Gastroesophageal sphincter (tissue), 4 donors: ENCODE results near the gene ERP44. TPM values are rescaled to one million over a fixed set of nuclear protein-coding genes. Genes with fewer than 3 reads are reported as not detected.
A peak's percentile ranks its signal among the peaks of the same experiment; 100 is the strongest.

ENCODE experiments used
- ATAC-seq: fragments of 150-250 bp; one replicate; pipeline ENCODE4 v1.9.1; 2016; ENCODE audit warnings: mild to moderate bottlenecking, moderate library complexity
- H3K27ac ChIP-seq, 4 donors: fragments of 200-600 bp; sonication (generic) in 3 of 4; 1 replicate in 3 of 4; 2 replicates in 1 of 4; pipeline ENCODE4 v1.5.1; 2016 to 2019
- H3K27me3 ChIP-seq: fragments of 200-600 bp; sonication (generic); one replicate; pipeline ENCODE4 v1.5.1; 2019
- H3K36me3 ChIP-seq, 2 donors: fragments of 200-600 bp; sonication (generic); one replicate each; pipeline ENCODE4 v1.5.1; 2019; ENCODE audit warnings: control low read depth in 1 of 2
- H3K4me1 ChIP-seq, 3 donors: fragments of 200-600 bp; sonication (generic); 1 replicate in 2 of 3; 2 replicates in 1 of 3; pipeline ENCODE4 v1.5.1; 2016 to 2019; ENCODE audit warnings: control low read depth in 2 of 3
- H3K4me3 ChIP-seq, 2 donors: fragments of 200-600 bp; sonication (generic); one replicate each; pipeline ENCODE4 v1.5.1; 2019; ENCODE audit warnings: mild to moderate bottlenecking in 1 of 2, moderate library complexity in 1 of 2
- H3K9me3 ChIP-seq, 3 donors: fragments of 200-600 bp; sonication (generic); one replicate each; pipeline ENCODE4 v1.5.1; 2017 to 2019; ENCODE audit warnings: control low read depth in 2 of 3
- EP300 ChIP-seq: sonication (generic); formaldehyde crosslinking; IDR thresholded peaks from one replicate; pipeline ENCODE4 v1.6.1; 2017; ENCODE audit warnings: antibody characterized with exemption, mild to moderate bottlenecking
- POLR2A ChIP-seq, 2 donors: fragments of 450-650 bp; IDR thresholded peaks; one replicate each; pipeline ENCODE4 v1.6.1; 2017; ENCODE audit warnings: antibody characterized with exemption in 2 of 2, mild to moderate bottlenecking in 2 of 2, moderate library complexity in 1 of 2
- POLR2AphosphoS5 ChIP-seq: sonication (generic); formaldehyde crosslinking; IDR thresholded peaks from one replicate; pipeline ENCODE4 v1.6.1; 2017; ENCODE audit warnings: antibody characterized with exemption
- WGBS, 2 donors: methylation state at CpG; one replicate each; pipeline ENCODE4 v1.1.5; 2018; ENCODE audit warnings: low coverage in 1 of 2; 5-methylcytosine and 5-hydroxymethylcytosine counted together
- total RNA-seq, 4 donors: library from RNA; depleted of rRNA; stranded (reverse); fragments of >200 nt; gene quantifications; one replicate each; pipeline ENCODE4 v1.1.0, GENCODE V29; 2016
- TF ChIP-seq, protein P1 (sequence below), 4 experiments: fragments of 200-600 bp in 2 of 4; fragments of 450-650 bp in 2 of 4; sonication (generic) in 1 of 4; IDR thresholded peaks; one replicate each; pipeline ENCODE4 v1.5.1; 2017 to 2019; ENCODE audit warnings: antibody characterized with exemption in 4 of 4, mild to moderate bottlenecking in 2 of 4, moderate library complexity in 2 of 4

The ERP44 gene
- total RNA-seq, 4 donors from 2014 or later = 13.7 to 19.2 (median 13.8) TPM

DNA sequence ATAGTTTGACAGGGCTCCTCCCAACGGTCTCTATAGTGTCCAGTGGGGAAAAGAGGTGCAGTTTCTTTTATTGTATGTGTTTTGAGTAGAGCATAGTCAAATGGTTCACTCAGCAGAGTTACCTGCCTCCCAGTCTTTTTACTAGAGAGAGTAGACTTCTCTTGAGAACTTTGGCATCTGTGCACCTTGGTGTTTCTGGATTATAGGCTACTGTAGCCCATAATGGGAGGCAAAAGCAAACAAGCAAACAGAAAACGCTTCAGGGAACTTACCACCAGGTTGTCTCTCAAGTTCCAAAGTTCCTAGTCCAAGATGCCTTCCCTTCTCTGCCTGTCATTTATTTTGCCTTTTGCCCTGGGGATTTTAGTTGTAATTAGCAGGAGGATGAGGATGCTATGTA is 26.4 kb upstream of the ERP44 start:
- peaks cover 0 to 22% of the 10 kb centered on the region in 2 donors for H3K36me3 ChIP-seq
- 84% methylated on average over 2 of the region's 2 CpGs; no CpG with 5 or more reads in 1 of the 2 donors for WGBS, 2 donors
- ATAC-seq = no peak
- H3K4me1 ChIP-seq = no peaks in the 10 kb centered on the region
- H3K27me3 ChIP-seq = no peaks in the 10 kb centered on the region
- H3K4me3 ChIP-seq = no peak overlapping the region
- H3K9me3 ChIP-seq = no peaks in the 10 kb centered on the region
- TF ChIP-seq POLR2AphosphoS5 = no peak
- no peak overlapping the region for H3K27ac ChIP-seq

DNA sequence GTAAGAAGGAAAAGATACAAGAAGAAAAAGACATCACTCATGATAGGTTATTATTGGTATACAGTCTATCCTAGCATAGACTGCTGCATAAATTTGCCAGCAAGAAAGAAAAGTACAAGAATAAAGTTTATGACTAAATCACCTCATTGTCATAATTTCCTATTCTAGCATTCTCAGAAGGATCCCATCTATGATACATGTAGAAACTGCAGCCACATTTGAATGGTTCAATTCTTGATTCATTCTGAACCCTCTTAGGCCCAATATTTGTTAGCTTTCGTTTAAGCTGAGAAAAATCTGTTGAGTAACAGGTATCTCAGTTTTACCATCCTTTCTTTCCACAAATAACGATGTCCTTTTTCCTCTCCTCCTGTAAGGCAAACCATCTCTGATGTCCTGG is 21.5 kb upstream of the ERP44 start:
- 90 to 100% methylated on average over 2 of the region's 2 CpGs for WGBS, 2 donors
- no peak for ATAC-seq

DNA sequence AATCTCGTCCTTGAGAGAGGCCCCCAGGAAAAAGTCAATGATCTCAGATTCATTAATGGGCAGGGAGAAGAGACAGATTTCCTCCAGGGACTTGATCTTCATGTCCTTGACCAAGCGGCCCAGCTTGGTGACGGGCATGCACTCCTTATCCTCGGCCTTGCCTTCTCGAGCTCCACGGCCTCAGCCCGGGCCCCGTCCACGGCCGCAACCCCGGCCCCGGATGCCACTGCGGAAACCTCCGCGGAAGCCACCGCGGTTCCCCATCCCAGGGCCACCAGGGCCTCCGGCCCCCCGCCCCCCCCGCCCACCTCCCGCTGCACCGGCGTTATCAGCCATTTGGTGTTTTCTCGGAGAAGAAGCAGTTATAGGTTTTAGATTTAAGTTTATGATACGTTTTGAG is 18.5 kb upstream of the ERP44 start:
- no peak overlapping the region for H3K27ac ChIP-seq
- ATAC-seq = no peak
- H3K4me3 ChIP-seq = no peak overlapping the region
- WGBS, 2 donors = 98 to 100% methylated on average over 4 to 8 of the region's 25 CpGs
- peaks cover 0 to 19% of the 10 kb centered on the region in 2 donors for H3K36me3 ChIP-seq
- H3K9me3 ChIP-seq = no peaks in the 10 kb centered on the region
- no peaks in the 10 kb centered on the region for H3K27me3 ChIP-seq
- TF ChIP-seq POLR2AphosphoS5 = no peak
- TF ChIP-seq EP300 = no peak
- TF ChIP-seq, protein P1, sequence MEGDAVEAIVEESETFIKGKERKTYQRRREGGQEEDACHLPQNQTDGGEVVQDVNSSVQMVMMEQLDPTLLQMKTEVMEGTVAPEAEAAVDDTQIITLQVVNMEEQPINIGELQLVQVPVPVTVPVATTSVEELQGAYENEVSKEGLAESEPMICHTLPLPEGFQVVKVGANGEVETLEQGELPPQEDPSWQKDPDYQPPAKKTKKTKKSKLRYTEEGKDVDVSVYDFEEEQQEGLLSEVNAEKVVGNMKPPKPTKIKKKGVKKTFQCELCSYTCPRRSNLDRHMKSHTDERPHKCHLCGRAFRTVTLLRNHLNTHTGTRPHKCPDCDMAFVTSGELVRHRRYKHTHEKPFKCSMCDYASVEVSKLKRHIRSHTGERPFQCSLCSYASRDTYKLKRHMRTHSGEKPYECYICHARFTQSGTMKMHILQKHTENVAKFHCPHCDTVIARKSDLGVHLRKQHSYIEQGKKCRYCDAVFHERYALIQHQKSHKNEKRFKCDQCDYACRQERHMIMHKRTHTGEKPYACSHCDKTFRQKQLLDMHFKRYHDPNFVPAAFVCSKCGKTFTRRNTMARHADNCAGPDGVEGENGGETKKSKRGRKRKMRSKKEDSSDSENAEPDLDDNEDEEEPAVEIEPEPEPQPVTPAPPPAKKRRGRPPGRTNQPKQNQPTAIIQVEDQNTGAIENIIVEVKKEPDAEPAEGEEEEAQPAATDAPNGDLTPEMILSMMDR (IDR thresholded peaks at IDR 0.05) = no peak
- no peak for TF ChIP-seq POLR2A (IDR thresholded peaks at IDR 0.05)
- no peaks in the 10 kb centered on the region for H3K4me1 ChIP-seq

More for the DNA sequence above, 21.5 kb upstream of the ERP44 start:
- Histone ChIP-seq H3K4me1 (no peaks in the 10 kb centered on the region), H3K27ac (no peak overlapping the region), H3K36me3 (peaks cover 0 to 19% of the 10 kb centered on the region in 2 donors), H3K27me3 (no peaks in the 10 kb centered on the region), H3K4me3 (no peak overlapping the region), H3K9me3 (no peaks in the 10 kb centered on the region)
- TF ChIP-seq POLR2AphosphoS5 (no peak), POLR2A (IDR thresholded peaks at IDR 0.05) (no peak), EP300 (no peak)
- TF ChIP-seq, protein P1 (IDR thresholded peaks at IDR 0.05) = no peak

DNA sequence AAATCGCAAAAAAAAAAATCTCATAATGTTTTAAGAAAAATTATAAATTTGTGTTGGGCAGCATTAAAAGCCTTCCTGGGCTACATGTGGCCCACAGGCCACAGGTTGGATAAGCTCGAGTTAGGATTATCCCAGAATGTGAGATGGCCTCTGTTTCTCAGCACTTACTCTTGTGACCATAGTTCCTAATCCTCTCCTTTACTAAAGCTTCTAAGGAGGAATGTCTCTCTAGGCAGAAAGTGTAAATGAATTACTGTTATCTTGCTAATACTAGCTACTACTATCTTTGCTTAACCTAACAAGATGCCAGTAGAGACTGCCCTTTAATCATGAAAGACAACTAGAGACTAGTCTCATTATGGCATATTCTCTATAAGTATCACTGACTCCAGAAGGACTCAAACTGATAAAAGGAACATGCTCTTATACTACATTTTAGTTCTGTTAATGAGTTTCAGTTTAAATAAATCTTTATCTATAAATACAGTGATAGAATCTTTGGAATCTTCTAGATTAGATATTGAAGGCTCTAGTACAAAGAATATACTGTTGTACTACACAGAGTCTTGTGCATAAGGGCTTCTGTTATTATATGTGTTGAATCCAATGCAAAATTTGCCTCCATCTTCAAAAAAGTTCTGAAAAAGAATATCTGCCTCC is 14.0 kb upstream of the ERP44 start:
- H3K4me1 ChIP-seq = peaks cover 0 to 22% (median 11%) of the 10 kb centered on the region in 3 donors
- H3K9me3 ChIP-seq = no peaks in the 10 kb centered on the region
- no peaks in the 10 kb centered on the region for H3K27me3 ChIP-seq
- TF ChIP-seq, protein P1 (IDR thresholded peaks at IDR 0.05) = no peak
- no peak for TF ChIP-seq EP300
- no peak for TF ChIP-seq POLR2A (IDR thresholded peaks at IDR 0.05)
- TF ChIP-seq POLR2AphosphoS5 = no peak
- H3K27ac ChIP-seq = no peak overlapping the region
- no peak overlapping the region for H3K4me3 ChIP-seq
- 91 to 94% methylated on average over 2 of the region's 2 CpGs for WGBS, 2 donors
- ATAC-seq = no peak
- peaks cover 0 to 20% of the 10 kb centered on the region in 2 donors for H3K36me3 ChIP-seq

DNA sequence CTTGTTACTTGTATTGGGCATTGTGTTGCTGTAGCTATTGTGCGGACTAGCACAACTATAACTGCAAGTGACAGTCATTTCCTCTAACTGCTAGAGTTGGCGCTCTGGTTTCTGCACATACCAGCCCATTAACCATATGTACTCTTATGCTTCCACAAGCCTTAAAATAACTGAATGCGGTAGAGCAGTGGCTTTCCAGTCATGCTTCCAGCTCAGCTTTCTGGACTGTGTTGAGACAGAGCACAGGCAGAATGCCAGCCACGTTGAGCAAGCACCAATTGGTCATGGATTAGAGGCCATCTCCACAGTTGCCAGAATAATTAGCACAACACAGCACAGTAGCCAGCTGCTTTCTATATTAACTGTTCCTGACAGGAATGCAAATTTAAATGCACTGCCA is 12.4 kb upstream of the ERP44 start:
- ATAC-seq = peak; percentile 93
- no peak for TF ChIP-seq EP300
- peak; percentile 91 for TF ChIP-seq POLR2AphosphoS5
- no peaks in the 10 kb centered on the region for H3K9me3 ChIP-seq
- H3K36me3 ChIP-seq = peaks cover 0 to 29% of the 10 kb centered on the region in 2 donors
- peaks cover 0 to 22% (median 11%) of the 10 kb centered on the region in 3 donors for H3K4me1 ChIP-seq
- no peak overlapping the region for H3K4me3 ChIP-seq
- WGBS, 2 donors = 19 to 35% methylated on average over 4 of the region's 4 CpGs
- H3K27me3 ChIP-seq = no peaks in the 10 kb centered on the region
- peak overlapping the region in 2 of 4 donors; percentile 19 to 53 for H3K27ac ChIP-seq

DNA sequence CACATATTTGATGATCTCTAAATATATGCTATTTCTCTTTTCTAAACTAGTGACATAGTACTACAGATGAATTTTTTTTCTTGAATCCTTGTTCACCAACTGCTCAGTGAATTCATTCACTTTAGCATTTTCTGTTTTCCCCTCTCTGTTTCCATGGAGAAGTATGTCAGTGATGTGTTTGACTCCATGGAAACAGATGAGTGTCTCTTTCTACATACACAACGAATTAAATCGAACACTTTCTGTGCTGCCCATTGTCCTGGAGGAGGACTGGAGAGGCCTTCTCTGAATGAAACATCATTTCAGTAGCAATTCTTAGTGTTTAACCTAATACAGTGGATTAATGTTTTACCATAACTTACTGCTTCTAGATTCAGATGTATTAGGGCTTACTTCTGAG is 9.8 kb upstream of the ERP44 start:
- H3K27me3 ChIP-seq = no peaks in the 10 kb centered on the region
- H3K4me3 ChIP-seq = no peak overlapping the region
- 24 to 33% methylated on average over 2 of the region's 2 CpGs for WGBS, 2 donors
- H3K27ac ChIP-seq = no peak overlapping the region
- peaks cover 3 to 55% of the 10 kb centered on the region in 2 donors for H3K36me3 ChIP-seq
- no peaks in the 10 kb centered on the region for H3K9me3 ChIP-seq
- H3K4me1 ChIP-seq = peaks cover 0 to 22% (median 11%) of the 10 kb centered on the region in 3 donors
- no peak for ATAC-seq
- TF ChIP-seq POLR2AphosphoS5 (no peak), EP300 (no peak), POLR2A (IDR thresholded peaks at IDR 0.05) (no peak)
- TF ChIP-seq, protein P1 (IDR thresholded peaks at IDR 0.05) = no peak
